Ishikawa (cell line): Measurements from ENCODE around the gene OGFOD1.

Source experiments
- CEBPB ChIP-seq: IDR thresholded peaks from 2 replicates; pipeline ENCODE4 v1.6.1; 2012
- CREB1 ChIP-seq: IDR thresholded peaks from 2 replicates; pipeline ENCODE4 v1.6.1; 2012; ENCODE audit warnings: low read depth
- EGR1 ChIP-seq: IDR thresholded peaks from 2 replicates; pipeline ENCODE4 v1.6.1; 2012
- EP300 ChIP-seq: IDR thresholded peaks from 2 replicates; pipeline ENCODE4 v1.6.1; 2012; ENCODE audit warnings: borderline replicate concordance
- FOXM1 ChIP-seq: IDR thresholded peaks from 2 replicates; pipeline ENCODE4 v1.6.1; 2012; ENCODE audit warnings: low read depth, borderline replicate concordance
- MAX ChIP-seq: IDR thresholded peaks from 2 replicates; pipeline ENCODE4 v1.6.1; 2012
- NFIC ChIP-seq: IDR thresholded peaks from 2 replicates; pipeline ENCODE4 v1.6.1; 2012
- RAD21 ChIP-seq: IDR thresholded peaks from 2 replicates; pipeline ENCODE4 v1.6.1; 2012; ENCODE audit warnings: low read depth
- REST ChIP-seq: IDR thresholded peaks from 2 replicates; pipeline ENCODE4 v1.6.1; 2012; ENCODE audit warnings: low read depth, mild to moderate bottlenecking
- TAF1 ChIP-seq: IDR thresholded peaks from 2 replicates; pipeline ENCODE4 v1.6.1; 2012; ENCODE audit warnings: low read depth, mild to moderate bottlenecking
- TCF12 ChIP-seq: IDR thresholded peaks from 2 replicates; pipeline ENCODE4 v1.6.1; 2012; ENCODE audit warnings: low read depth
- TEAD4 ChIP-seq: IDR thresholded peaks from 2 replicates; pipeline ENCODE4 v1.6.1; 2012
- USF1 ChIP-seq: IDR thresholded peaks from 2 replicates; pipeline ENCODE4 v1.6.1; 2012
- YY1 ChIP-seq: IDR thresholded peaks from 2 replicates; pipeline ENCODE4 v1.6.1; 2012; ENCODE audit warnings: low read depth
- ZBTB7A ChIP-seq: IDR thresholded peaks from 2 replicates; pipeline ENCODE4 v1.6.1; 2012; ENCODE audit warnings: low read depth

The OGFOD1 gene

GRCh38 chr16:56424404-56424764 is 27.0 kb upstream of the OGFOD1 start:
- TF ChIP-seq TAF1 (no peak), TEAD4 (no peak), RAD21 (no peak), EGR1 (no peak), NFIC (no peak), FOXM1 (no peak), ZBTB7A (no peak), YY1 (no peak), TCF12 (no peak), CREB1 (no peak), REST (no peak), MAX (no peak), CEBPB (no peak), EP300 (no peak), USF1 (no peak)

GRCh38 chr16:56424791-56425438 is 26.4 kb upstream of the OGFOD1 start:
- TF ChIP-seq TAF1: peak; percentile 26; the same call in 1 of the 2 replicates
- TF ChIP-seq TCF12: no peak
- no peak for TF ChIP-seq USF1
- TF ChIP-seq MAX: no peak
- no peak for TF ChIP-seq EGR1
- no peak for TF ChIP-seq TEAD4
- no peak for TF ChIP-seq YY1
- no peak for TF ChIP-seq EP300
- TF ChIP-seq NFIC: no peak
- TF ChIP-seq CEBPB: no peak
- TF ChIP-seq ZBTB7A: peak; percentile 47
- no peak for TF ChIP-seq REST
- TF ChIP-seq FOXM1: no peak
- TF ChIP-seq CREB1: no peak

GRCh38 chr16:56425439-56425832 is 25.9 kb upstream of the OGFOD1 start, which contains the start of gene AMFR:
AMFR (minus strand) TSS chr16:56425545; CDS start chr16:56425327, 218 bp downstream.
- TF ChIP-seq REST (no peak), TAF1 (peak; percentile 21; the same call in 1 of the 2 replicates)

- TF ChIP-seq MAX: no peak
- TF ChIP-seq CREB1: no peak
- TF ChIP-seq TCF12: no peak
- TF ChIP-seq REST: no peak
- TF ChIP-seq CEBPB: no peak
Observed at GRCh38 chr16:56426585-56426984, 24.8 kb upstream of the OGFOD1 start.
